ENCODE measurements around the gene RPL10A.

- TF ChIP-seq, protein P1, sequence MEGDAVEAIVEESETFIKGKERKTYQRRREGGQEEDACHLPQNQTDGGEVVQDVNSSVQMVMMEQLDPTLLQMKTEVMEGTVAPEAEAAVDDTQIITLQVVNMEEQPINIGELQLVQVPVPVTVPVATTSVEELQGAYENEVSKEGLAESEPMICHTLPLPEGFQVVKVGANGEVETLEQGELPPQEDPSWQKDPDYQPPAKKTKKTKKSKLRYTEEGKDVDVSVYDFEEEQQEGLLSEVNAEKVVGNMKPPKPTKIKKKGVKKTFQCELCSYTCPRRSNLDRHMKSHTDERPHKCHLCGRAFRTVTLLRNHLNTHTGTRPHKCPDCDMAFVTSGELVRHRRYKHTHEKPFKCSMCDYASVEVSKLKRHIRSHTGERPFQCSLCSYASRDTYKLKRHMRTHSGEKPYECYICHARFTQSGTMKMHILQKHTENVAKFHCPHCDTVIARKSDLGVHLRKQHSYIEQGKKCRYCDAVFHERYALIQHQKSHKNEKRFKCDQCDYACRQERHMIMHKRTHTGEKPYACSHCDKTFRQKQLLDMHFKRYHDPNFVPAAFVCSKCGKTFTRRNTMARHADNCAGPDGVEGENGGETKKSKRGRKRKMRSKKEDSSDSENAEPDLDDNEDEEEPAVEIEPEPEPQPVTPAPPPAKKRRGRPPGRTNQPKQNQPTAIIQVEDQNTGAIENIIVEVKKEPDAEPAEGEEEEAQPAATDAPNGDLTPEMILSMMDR (IDR thresholded peaks at IDR 0.05) = no peak
- no peak for TF ChIP-seq POLR2AphosphoS5 (IDR thresholded peaks at IDR 0.05)
These were observed 22.5 kb upstream of the RPL10A start for GRCh38 chr6:35445691-35446090.

All from prostate gland (tissue), 2 donors.